A549 (cell line): ENCODE data around the gene SLC16A3. TPM values are rescaled to one million over a fixed set of nuclear protein-coding genes. Genes with fewer than 3 reads are reported as not detected.

Experiments used
- ATAC-seq, 2 experiments: fragments of 200-7000 bp in 1 of 2; fragments of >200 bp in 1 of 2; cut with Nextera tagmentation in 1 of 2; cut with Tn5 transposase in 1 of 2; 3 replicates each; pipeline versions ENCODE4 v1.8.0 to v1.9.1; 2018 to 2020; ENCODE audit warnings: mild to moderate bottlenecking in 1 of 2, moderate library complexity in 1 of 2
- CTCF ChIA-PET: fragments of 300-600 bp; sonication (Branson Sonifier 250); formaldehyde crosslinking; extraction: SDS; loops from one replicate; lab custom pipeline; 2021; ENCODE audit warnings: antibody characterized with exemption, inconsistent platforms; lab: Yijun Ruan, JAX
- POLR2A ChIA-PET: fragments of 350-600 bp; formaldehyde crosslinking; extraction: SDS; loops from one replicate; lab custom pipeline; 2021; ENCODE audit warnings: antibody characterized with exemption, inconsistent platforms; lab: Yijun Ruan, JAX
- DNase-seq, 2 experiments: peaks; one replicate each; pipeline versions ENCODE4 v3.0.0 to v3.0.0-alpha.2; 2011 to 2016; ENCODE audit warnings: low read depth in 1 of 2, low spot score in 1 of 2
- FAIRE-seq: peaks from 2 replicates; lab custom pipeline; 2011; peaks lifted over from hg19 to GRCh38; lab: Jason Lieb, UNC
- H3K27ac ChIP-seq, 2 experiments: fragments of >200 bp; sonication (Bioruptor Twin); formaldehyde crosslinking; 3 replicates each; pipeline ENCODE4 v1.5.1; 2016 to 2017
- H3K4me1 ChIP-seq: fragments of >200 bp; sonication (Bioruptor Twin); formaldehyde crosslinking; 3 replicates; pipeline ENCODE4 v1.6.1; 2016
- H3K4me2 ChIP-seq: fragments of >200 bp; sonication (Bioruptor Twin); formaldehyde crosslinking; 3 replicates; pipeline ENCODE4 v1.6.1; 2016
- H3K4me3 ChIP-seq: fragments of >200 bp; sonication (Bioruptor Twin); formaldehyde crosslinking; 3 replicates; pipeline ENCODE4 v1.5.1; 2016
- H3K9me3 ChIP-seq: fragments of >200 bp; sonication (Bioruptor Twin); formaldehyde crosslinking; 3 replicates; pipeline ENCODE4 v1.6.1; 2016
- CEBPB ChIP-seq, 2 experiments: fragments of >200 bp in 1 of 2; sonication (Bioruptor Twin) in 1 of 2; formaldehyde crosslinking in 1 of 2; IDR thresholded peaks; 2 replicates each; pipeline ENCODE4 v1.6.1; 2012 to 2016
- EHMT2 ChIP-seq: fragments of 200-600 bp; sonication (generic); IDR thresholded peaks from 2 replicates; pipeline ENCODE4 v1.6.1; 2016; ENCODE audit warnings: antibody characterized with exemption, low read depth, mild to moderate bottlenecking, moderate library complexity
- EP300 ChIP-seq, 2 experiments: fragments of >200 bp; sonication (Bioruptor Twin); formaldehyde crosslinking; IDR thresholded peaks; 2 replicates in 1 of 2; 3 replicates in 1 of 2; pipeline ENCODE4 v1.6.1; 2016 to 2017
- ESRRA ChIP-seq: fragments of 150-350 bp; IDR thresholded peaks from 2 replicates; pipeline ENCODE4 v1.6.1; 2014; ENCODE audit warnings: mild to moderate bottlenecking, low read length, borderline replicate concordance
- FOSB ChIP-seq: fragments of 250-450 bp; sonication (Bioruptor Pico); IDR thresholded peaks from 2 replicates; pipeline ENCODE4 v1.5.0; 2020; ENCODE audit warnings: mild to moderate bottlenecking, moderate library complexity
- FOXS1 ChIP-seq: fragments of 250-450 bp; sonication (Bioruptor Pico); IDR thresholded peaks from 2 replicates; pipeline ENCODE4 v1.5.0; 2020; ENCODE audit warnings: mild to moderate bottlenecking, moderate library complexity
- HOXB5 ChIP-seq: fragments of 250-450 bp; sonication (Bioruptor Pico); IDR thresholded peaks from 2 replicates; pipeline ENCODE4 v1.5.0; 2020; ENCODE audit warnings: mild to moderate bottlenecking, moderate library complexity
- KDM1A ChIP-seq: fragments of 200-600 bp; sonication (generic); IDR thresholded peaks from 2 replicates; pipeline ENCODE4 v1.6.1; 2016; ENCODE audit warnings: low read depth, mild to moderate bottlenecking
- MAFK ChIP-seq: fragments of 450-650 bp; IDR thresholded peaks from 2 replicates; pipeline ENCODE4 v1.6.1; 2014; ENCODE audit not compliant: partially characterized antibody
- MAZ ChIP-seq: fragments of 150-350 bp; IDR thresholded peaks from 2 replicates; pipeline ENCODE4 v1.6.1; 2014; ENCODE audit warnings: antibody characterized with exemption, low read depth, low read length, borderline replicate concordance
- NPAS2 ChIP-seq: fragments of 250-450 bp; sonication (Bioruptor Pico); IDR thresholded peaks from 2 replicates; pipeline ENCODE4 v1.8.0; 2022; ENCODE audit warnings: mild to moderate bottlenecking, moderate library complexity, borderline replicate concordance
- PHF8 ChIP-seq: fragments of 200-600 bp; sonication (generic); IDR thresholded peaks from 2 replicates; pipeline ENCODE4 v1.6.1; 2016; ENCODE audit warnings: low read depth, mild to moderate bottlenecking, antibody characterized with exemption, moderate library complexity, borderline replicate concordance
- POLR2A ChIP-seq: IDR thresholded peaks from 2 replicates; pipeline ENCODE4 v1.6.1; 2012; ENCODE audit warnings: mild to moderate bottlenecking, low read length
- RAD21 ChIP-seq, 2 experiments: fragments of >200 bp in 1 of 2; sonication (Bioruptor Twin) in 1 of 2; formaldehyde crosslinking in 1 of 2; IDR thresholded peaks in 1 of 2; conservative IDR thresholded peaks in 1 of 2; 2 replicates in 1 of 2; 3 replicates in 1 of 2; pipeline ENCODE4 v1.6.1; 2012 to 2018; ENCODE audit warnings: inconsistent platforms in 1 of 2
- RNF2 ChIP-seq: fragments of 200-600 bp; sonication (generic); IDR thresholded peaks from 2 replicates; pipeline ENCODE4 v1.6.1; 2016; ENCODE audit warnings: low read depth, mild to moderate bottlenecking, antibody characterized with exemption, moderate library complexity, borderline replicate concordance
- TFCP2L1 ChIP-seq: fragments of 250-450 bp; sonication (Bioruptor Pico); IDR thresholded peaks from 2 replicates; pipeline ENCODE4 v1.5.0; 2021; ENCODE audit warnings: mild to moderate bottlenecking
- TP53 ChIP-seq: fragments of 250-450 bp; sonication (Bioruptor Pico); IDR thresholded peaks from 2 replicates; pipeline ENCODE4 v1.5.0; 2021; ENCODE audit warnings: mild to moderate bottlenecking, moderate library complexity
- WGBS: methylation state at CpG from one replicate; pipeline ENCODE4 v1.1.6; 2017; ENCODE audit errors: missing lambda C conversion rate; 5-methylcytosine and 5-hydroxymethylcytosine counted together
- polyA plus RNA-seq, 4 experiments: library from polyadenylated mRNA; depleted of rRNA in 3 of 4; stranded (reverse); fragments of >200 nt; fragmentation: RNase III in 1 of 4; extraction: RNeasy Plus Mini Kit Qiagen cat#74134 plus additional on column Dnase treatment in 1 of 4; gene quantifications; 2 replicates in 3 of 4; 3 replicates in 1 of 4; pipeline ENCODE4 v1.2.3, GENCODE V29; 2011 to 2017
- TF ChIP-seq, protein P1 (sequence below): fragments of >200 bp; sonication (Bioruptor Twin); formaldehyde crosslinking; IDR thresholded peaks from 3 replicates; pipeline ENCODE4 v1.5.1; 2016
- TF ChIP-seq, protein P2 (sequence below): fragments of >200 bp; sonication (Bioruptor Twin); formaldehyde crosslinking; IDR thresholded peaks from 2 replicates; pipeline ENCODE4 v1.6.1; 2016
- TF ChIP-seq, protein P3 (sequence below): fragments of 450-650 bp; IDR thresholded peaks from 2 replicates; pipeline ENCODE4 v1.6.1; 2014; ENCODE audit warnings: antibody characterized with exemption
- TF ChIP-seq, protein P4 (sequence below): fragments of 250-450 bp; sonication (Bioruptor Pico); IDR thresholded peaks from 2 replicates; pipeline ENCODE4 v1.5.0; 2020; ENCODE audit warnings: low read depth, mild to moderate bottlenecking, moderate library complexity
- TF ChIP-seq, protein P5 (sequence below): IDR thresholded peaks from 2 replicates; pipeline ENCODE4 v1.6.1; 2012

Gene SLC16A3
- polyA plus RNA-seq, 2 of the 4 experiments (the other 2 are of a cell fraction) = 28.6 to 90.9 TPM

DNA sequence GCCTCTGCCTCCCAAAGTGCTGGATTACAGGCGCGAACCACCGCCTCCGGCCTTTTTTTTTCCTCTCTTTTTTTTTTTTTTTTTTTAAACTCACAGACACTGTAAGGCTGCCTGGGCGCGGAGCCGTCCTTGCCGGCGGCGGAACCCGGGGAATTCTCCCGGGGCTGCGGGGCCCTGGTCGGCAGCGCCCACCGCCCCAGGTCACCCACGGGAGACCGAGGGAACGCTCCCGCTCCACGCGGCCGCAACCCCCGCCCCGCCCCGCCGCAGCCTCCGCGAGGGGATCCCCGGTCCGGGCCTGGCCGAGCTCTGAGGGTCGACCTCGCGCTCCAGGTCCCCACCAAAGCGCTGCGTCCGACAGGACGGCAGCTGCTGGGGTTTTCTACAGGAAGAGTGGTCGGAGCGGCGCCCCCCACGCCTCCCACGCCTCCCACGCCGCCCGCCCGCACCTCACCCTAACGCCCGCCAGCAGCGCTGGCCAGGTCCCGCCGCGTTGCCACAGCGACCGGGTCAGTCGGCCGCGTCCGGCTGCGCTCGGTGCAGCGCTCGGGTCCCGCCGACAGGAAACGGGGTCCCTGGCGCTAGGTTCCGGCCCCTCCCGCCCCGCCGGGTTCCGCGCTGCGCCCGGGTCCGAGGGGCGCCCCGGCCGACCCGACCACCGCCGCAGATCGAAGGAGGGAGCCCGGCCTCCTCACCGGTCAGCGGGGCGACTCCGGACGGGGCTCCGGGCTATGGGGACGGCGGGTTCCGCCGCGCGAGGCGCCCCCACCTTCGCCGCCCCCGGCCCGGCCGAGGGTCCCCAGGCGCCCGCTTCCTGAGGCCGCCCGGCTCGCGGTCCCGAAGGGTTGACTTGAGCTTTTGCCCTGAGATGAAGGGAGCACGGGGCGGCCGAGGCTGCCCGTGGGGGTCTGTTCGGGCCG is 16.3 kb upstream of the SLC16A3 start, which contains the start of gene CCDC57 (continued):
- TF ChIP-seq, protein P1, sequence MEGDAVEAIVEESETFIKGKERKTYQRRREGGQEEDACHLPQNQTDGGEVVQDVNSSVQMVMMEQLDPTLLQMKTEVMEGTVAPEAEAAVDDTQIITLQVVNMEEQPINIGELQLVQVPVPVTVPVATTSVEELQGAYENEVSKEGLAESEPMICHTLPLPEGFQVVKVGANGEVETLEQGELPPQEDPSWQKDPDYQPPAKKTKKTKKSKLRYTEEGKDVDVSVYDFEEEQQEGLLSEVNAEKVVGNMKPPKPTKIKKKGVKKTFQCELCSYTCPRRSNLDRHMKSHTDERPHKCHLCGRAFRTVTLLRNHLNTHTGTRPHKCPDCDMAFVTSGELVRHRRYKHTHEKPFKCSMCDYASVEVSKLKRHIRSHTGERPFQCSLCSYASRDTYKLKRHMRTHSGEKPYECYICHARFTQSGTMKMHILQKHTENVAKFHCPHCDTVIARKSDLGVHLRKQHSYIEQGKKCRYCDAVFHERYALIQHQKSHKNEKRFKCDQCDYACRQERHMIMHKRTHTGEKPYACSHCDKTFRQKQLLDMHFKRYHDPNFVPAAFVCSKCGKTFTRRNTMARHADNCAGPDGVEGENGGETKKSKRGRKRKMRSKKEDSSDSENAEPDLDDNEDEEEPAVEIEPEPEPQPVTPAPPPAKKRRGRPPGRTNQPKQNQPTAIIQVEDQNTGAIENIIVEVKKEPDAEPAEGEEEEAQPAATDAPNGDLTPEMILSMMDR = no peak
- TF ChIP-seq HOXB5 (CRISPR knock-in tag) = 0 out of 2 replicates have a peak, but pooled peaks have one; percentile 47
- TF ChIP-seq RAD21 (conservative IDR thresholded peaks at IDR 0.05 in 1 of 2, IDR thresholded peaks at IDR 0.05 in 1 of 2) = no peak; a peak in 1 of 5 replicates
- no peak for TF ChIP-seq FOXS1 (CRISPR knock-in tag)
- no peak for TF ChIP-seq EP300 (IDR thresholded peaks at IDR 0.05)
- TF ChIP-seq MAFK = no peak
- TF ChIP-seq MAZ = peak; percentile 97
- TF ChIP-seq ESRRA = no peak
- TF ChIP-seq, protein P2, sequence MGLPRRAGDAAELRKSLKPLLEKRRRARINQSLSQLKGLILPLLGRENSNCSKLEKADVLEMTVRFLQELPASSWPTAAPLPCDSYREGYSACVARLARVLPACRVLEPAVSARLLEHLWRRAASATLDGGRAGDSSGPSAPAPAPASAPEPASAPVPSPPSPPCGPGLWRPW = no peak
- peak; percentile 65 for TF ChIP-seq POLR2A
- peak; percentile 54; the same call in 1 of the 2 replicates for TF ChIP-seq TP53
- TF ChIP-seq EHMT2 = no peak

DNA sequence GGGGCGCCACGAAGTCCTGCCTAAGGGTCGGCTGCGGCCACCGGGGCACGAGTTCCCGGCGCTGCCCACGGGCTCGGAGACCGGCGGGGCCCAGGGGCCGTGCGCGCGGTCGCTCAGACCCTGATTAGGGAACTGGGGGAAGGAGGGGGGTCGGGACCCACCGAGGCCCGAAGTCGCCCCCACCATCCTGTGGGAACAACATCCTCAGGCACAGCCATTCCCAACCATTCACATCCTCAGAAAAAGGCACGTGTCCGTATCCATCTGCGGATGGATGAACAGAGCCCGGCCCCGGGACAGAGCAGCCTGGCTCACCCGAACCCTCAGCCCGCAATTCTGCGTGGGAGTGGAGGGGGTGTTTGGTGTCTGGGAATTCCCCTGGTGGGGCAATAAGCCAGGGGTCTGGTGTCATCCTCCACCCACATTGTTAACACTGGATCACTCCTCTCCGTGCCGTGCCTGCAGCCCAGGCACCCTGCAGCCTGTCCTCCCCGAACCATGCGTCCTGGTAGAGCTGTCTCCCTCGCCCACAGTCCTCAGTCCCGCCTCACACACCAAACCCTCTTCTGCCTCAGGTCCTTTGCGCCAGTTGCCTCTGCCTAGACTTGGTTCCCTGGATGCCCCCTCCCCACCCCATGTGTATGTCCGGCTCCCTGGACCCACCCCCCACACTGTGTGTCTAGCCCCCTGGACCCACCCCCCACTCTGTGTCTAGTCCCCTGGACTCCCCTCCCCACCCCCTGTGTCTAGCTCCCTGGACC is 15.4 kb upstream of the SLC16A3 start:
- ChIA-PET CTCF (interaction anchor here (1.0 to 4.8 kb wide), 7 partner anchors 8 to 109 kb away, joined by 3 to 38 read pairs (median 3); no protein-coding TSS in a partner anchor), POLR2A (no interaction called here)
- DNase-seq (peak; percentile 84 to 97), ATAC-seq (peak; percentile 77), FAIRE-seq (no peak)
- 5% methylated on average over 35 of the region's 37 CpGs for WGBS
- Histone ChIP-seq H3K9me3 (no peaks in the 10 kb centered on the region), H3K4me3 (peak overlapping the region; percentile 78), H3K27ac (peak overlapping the region; percentile 95 to 96), H3K4me1 (peaks cover 57% of the 10 kb centered on the region), H3K4me2 (peak overlapping the region; percentile 93)
- TF ChIP-seq CEBPB (IDR thresholded peaks at IDR 0.05) (no peak), RNF2 (no peak), PHF8 (peak; percentile 55), KDM1A (no peak), TFCP2L1 (CRISPR knock-in tag) (no peak), FOSB (0 out of 2 replicates have a peak, but pooled peaks have one; percentile 35), EP300 (IDR thresholded peaks at IDR 0.05) (no peak), NPAS2 (CRISPR knock-in tag) (no peak), TP53 (no peak)
- TF ChIP-seq, protein P3, sequence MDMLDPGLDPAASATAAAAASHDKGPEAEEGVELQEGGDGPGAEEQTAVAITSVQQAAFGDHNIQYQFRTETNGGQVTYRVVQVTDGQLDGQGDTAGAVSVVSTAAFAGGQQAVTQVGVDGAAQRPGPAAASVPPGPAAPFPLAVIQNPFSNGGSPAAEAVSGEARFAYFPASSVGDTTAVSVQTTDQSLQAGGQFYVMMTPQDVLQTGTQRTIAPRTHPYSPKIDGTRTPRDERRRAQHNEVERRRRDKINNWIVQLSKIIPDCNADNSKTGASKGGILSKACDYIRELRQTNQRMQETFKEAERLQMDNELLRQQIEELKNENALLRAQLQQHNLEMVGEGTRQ = peak; percentile 91
- TF ChIP-seq, protein P4, sequence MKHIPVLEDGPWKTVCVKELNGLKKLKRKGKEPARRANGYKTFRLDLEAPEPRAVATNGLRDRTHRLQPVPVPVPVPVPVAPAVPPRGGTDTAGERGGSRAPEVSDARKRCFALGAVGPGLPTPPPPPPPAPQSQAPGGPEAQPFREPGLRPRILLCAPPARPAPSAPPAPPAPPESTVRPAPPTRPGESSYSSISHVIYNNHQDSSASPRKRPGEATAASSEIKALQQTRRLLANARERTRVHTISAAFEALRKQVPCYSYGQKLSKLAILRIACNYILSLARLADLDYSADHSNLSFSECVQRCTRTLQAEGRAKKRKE (CRISPR knock-in tag) = peak; percentile 30; the same call in 1 of the 2 replicates
- TF ChIP-seq, protein P5, sequence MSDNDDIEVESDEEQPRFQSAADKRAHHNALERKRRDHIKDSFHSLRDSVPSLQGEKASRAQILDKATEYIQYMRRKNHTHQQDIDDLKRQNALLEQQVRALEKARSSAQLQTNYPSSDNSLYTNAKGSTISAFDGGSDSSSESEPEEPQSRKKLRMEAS = peak; percentile 90
